Activated CD4-positive, alpha-beta T cell treated with anti-CD3 and anti-CD28 coated beads for 48 hours (primary cell): Measurements from ENCODE around the gene TEX26.

Experiments used
- DNase-seq: peaks from one replicate; pipeline ENCODE4 v3.0.0-alpha.2; 2020

Gene TEX26

DNA sequence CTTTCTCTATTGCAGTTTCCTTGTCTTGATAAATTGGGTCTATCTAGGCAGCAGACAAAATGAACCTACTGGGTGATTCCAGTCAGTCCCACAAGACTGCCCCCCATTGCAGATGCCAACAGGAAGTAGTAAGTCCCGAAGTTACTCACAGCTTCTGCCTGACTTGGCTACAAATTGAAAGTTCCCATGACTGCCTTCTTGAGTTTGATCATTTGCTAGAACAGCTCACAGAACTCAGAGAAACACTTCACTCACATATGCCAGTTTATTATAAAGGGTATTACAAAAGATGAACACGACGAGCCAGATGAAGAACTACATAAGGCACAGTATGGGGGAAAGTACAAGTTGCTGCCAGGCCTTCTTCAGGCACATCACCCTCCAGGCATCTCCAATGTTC lies 50.0 kb downstream of the TEX26 start:
- DNase-seq: no peak

DNA sequence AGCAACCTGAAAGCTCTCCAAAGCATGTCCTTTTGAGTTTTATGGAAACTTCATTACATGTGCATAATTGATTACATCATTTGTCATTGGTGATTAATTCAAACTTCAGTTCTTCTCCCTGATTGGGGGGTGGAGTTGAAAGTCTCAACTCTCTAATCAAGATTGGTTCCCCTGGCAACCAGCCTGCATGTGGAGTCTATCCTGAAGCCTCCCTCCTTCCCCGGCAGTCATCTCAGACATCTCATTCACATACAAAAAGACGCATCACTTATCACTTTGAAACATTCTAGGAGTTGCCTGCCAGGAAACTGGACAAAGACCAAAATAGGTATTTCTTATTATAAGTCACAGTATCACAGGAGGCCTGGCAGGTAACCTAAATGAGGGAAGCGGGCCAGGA lies 50.5 kb downstream of the TEX26 start:
- no peak for DNase-seq

DNA sequence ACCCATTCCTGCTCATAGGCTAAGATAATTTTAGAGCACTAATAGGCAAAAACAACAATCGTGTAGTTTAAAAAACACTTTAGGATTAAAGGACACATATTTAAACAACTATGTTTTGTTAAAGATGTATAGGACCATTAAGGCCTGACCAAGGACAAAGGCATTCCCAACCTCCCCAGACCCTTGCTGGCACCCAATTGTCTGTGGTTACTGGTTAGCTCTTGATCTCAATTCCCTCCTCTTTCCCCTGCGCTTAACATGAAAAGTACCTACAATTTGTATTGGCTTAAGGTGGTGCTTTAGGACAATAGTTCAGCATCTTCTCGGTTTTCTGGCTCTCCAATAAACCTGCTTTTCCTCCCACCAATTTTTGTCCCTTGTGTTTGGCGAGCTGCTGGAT lies 51.0 kb downstream of the TEX26 start:
- no peak for DNase-seq

DNA sequence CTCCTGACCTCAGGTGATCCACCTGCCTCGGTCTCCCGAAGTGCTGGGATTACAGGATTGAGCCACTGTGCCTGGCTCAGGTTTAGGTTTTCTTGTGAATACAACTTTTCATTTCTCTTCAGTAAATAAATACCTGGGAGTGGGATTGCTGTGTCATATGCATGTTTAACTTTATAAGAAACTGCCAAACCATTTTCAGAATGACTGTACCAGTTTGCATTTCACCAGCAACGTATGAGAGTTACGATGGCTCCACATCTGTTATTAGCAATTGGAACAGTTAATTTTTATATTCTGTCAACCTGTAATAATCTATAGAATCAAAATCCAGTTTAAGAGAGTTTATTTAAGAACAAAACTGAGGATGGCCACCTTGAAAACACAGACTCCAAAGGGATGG lies 52.2 kb downstream of the TEX26 start:
- DNase-seq: no peak

DNA sequence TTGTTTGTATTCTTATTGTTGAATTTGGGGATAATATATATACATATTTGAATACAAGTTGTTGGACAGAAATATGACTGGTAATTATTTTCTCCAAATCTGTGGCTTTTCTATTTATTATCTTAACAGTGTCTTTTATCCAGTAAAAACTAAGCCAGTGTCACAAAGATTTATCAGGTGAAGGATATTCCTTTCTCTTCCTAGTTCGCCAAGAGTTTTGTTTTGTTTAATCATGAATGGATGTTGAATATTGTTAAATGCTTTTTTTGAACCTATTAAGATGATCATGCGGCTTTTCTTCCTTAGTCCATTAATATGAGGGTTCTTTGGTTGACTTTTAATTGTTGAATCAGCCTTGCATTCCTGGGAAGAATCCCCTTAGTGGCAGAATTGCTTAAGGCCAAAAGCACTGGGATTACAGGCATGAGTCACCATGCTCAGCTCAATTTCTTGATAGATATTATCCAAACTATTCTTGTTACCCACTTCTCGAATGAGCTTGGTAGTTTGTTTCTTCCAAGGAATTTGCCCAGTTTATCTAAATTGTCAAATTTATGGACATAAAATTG lies 53.3 kb downstream of the TEX26 start:
- no peak for DNase-seq

DNA sequence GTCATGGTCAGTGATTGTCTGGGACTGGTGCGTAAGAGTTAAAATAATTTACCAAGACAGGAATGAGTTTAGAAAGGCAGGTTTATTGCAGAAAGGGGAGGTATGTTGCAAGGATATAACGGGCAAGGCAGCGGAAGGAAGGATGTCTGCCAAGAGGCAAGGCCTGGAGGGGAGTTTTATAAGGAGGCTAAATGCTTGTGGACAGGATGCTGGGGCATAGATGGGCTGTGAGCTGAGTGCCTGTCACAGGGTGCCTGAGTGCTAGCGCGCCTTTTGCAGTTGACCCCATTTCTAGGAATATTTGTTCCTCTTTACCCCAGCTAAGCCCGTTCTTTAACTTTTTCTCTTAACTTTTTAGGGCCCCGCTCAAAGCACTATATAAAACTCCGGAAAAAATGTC lies 58.7 kb downstream of the TEX26 start:
- no peak for DNase-seq

DNA sequence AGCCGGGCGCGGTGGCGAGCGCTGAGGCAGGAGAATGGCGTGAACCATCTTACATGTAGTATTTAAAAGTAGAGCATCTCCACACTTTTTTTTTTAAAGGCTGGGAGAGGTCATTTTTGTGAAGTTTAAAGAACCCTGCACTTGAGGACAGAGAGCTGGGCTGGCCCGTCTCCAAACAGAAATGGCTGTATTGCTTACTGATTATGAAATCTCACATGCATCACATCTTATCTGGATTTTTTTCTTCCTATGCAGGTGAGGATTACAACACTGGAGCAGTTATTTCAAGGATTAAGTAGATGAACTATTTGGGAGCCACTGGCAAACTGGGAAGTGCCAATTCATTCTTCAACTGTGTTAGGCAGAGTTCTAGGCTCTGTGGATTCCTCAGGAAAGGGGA lies 59.5 kb downstream of the TEX26 start:
- no peak for DNase-seq

DNA sequence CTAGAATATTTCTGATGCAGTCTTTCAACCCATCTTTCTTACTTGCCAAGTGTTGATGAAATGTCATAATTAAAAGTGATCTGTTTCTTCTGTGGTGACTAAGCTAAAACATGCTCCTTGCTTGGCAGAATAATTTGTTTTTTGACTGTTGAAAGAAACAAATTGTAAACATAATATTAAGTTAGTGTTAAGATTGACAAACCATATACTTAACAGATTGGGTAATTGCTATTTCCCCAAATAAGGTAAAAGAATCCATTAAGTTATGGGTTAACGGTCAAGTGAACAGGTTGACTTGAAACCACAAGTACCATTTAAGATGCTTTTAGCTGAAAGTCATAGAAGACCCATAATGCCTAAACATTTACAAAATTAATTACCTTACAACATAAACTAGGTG lies 62.9 kb downstream of the TEX26 start:
- DNase-seq: no peak

DNA sequence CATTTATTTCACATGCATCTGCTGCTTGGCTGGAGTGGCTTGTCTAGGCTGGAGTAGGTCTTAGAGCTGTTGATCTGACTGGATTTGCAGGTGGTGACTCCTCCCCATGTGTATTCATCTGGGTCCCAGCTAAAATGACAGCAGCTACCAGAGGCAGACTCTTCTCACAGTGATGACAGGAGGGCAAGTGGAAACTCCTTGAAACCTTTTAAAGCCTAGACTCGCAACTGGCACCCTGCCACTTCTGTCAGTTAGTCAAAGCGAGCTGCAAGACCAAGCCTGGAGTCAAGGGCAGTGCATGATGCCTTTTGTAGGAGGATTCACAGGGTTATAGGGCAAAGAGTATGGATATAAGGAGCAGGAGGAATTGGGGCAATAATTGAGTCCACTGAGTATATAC lies 65.2 kb downstream of the TEX26 start:
- DNase-seq: no peak

DNA sequence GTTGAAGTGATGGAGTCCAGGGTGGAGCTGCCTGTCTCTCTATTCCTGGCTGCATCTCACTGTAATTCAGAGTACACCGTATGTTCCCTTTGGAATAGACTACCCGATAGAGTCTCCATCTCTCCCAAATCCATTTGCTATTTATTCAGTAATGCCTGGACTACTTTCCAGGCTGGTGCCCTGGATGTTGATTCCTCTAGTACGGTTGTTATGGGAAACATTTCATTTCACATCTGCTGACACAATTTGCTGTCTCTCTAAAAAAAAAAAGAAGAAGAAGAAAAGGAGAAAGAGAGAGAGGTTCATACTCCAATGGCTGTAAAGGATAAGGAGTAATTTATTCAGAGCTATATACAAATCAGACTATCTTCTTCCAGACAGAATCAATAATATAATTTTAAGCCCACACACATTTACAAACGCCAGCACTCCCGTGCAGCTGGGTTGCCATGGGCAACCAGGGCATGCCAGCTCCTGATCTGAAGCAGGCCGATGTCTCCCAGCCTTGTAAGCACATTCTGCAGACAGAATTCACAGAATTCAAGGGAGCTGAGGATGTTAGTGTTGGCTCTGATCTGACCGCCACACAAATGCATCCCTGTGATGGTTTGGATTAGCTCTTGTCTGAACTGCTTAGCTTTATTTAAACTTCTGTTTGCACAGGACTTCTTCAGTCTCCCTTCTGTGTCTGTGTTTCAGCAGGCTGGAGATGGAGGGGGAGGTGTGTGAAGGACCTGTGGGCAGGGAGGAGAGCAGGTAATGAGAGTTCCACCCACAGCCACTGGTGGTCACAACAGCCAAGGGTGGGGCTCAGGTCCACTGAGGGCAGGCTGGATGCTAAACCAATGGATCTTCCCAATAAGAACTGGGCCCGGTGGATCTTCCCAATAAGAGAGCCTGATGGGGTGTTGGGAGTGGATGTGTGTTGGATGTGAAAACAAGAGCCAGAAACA lies 66.0 kb downstream of the TEX26 start:
- no peak for DNase-seq

DNA sequence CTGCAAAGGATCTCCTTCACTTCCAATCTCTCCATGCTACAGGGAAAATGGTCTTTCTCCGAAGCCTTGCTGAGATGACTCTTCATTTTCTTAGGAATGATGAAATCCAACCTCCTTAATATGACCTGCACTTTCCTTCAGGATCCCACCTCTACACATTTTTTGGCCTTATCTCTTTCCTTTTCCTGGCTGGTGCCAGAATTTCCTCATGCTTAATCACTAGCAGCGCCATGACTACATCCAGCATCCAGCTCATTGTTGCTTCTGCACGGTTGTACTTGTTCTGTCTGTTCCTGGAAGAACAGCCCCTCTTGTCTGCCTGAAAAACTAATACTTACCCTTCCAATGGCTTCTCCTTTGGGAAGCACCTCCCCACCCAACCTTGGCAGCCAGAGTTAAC lies 68.4 kb downstream of the TEX26 start:
- DNase-seq: no peak

DNA sequence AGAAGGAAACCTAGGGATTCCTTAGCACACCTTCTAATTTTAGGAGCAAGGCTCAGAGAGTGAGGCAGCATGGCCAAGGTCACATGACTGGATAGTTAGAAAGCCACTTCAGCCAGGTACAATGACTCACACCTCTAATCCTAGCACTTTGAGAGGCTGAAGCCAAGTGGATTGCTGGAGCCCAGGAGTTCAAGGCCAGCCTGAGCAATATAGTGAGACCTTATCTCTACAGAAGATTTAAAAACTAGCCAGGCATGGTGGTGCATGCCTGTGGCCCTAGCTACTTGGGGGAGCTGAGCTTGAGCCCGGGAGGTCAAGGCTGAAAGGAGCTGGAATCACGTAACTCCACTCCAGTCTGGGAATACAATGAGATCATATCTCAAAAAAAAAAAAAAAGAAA lies 69.2 kb downstream of the TEX26 start:
- no peak for DNase-seq

DNA sequence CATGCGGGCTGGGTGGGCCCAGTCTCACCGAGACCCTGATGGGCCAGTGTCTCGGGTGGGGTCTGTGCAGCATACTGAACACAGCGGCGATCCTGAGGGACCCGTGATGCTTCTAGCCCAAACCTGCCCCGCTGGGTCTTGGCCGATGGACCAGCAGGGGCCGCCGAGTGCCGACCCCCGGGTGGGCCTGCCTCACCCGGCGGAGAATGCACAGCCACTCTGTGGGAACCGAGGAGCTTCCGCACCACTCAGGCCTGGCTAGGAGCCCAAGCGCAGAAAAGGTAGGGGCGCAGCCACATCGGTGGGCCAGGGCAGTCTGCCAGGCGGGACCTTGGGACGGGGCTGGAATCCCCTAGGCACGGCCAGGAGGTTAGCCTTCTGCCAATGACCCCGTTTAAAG lies 72.6 kb downstream of the TEX26 start:
- no peak for DNase-seq

DNA sequence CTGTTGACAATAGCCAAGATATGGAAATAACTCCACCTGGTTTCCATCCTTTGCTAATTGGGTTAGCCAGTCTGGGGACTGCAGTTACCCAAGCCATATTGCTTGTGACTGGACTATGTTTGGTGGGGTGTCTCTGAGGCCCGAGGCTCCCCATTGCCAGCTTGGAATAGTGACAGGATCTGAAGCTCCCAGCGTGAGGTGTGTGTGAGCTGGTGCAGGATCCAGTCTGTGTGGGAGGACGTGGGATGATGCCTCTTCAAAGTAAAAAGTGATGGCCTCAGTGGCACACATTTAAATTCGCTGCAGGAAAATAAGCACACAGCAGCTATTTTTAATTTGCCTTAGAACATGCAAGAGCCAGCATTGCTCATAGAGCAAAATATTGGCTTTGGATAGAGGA lies 75.0 kb downstream of the TEX26 start:
- no peak for DNase-seq

DNA sequence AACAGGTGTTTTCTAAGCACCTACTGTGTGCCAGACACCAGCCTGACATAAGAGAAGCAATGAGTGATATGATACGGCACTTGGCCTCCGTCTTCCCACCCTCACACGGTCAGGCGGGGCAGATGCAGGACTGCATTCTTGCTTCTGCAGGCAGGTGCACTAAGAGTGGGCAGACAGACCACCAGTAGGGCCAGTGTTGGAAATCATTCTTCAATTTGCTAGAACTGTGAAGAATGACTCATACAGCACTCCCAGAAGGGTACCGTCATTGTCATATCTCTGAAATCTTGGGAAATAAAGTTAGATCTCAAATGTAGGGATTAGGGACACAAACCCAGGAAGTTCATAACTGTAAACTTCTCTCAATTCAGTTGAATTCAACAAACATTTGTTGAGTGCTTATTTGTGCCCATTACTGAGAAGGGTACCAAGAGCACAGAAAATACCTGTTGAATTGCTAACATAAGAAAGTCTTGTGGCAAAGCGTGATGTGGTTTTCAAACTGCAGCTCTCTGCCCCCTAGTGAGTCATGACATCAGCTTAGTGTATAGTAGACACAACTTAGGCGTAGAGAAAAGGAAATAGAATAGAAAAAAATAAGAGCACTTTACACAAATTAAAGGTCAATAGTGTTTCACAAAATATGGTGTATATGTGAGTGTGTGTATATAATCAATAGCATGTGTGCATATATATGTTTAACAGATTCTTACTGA lies 76.1 kb downstream of the TEX26 start:
- peak; percentile 10 for DNase-seq

DNA sequence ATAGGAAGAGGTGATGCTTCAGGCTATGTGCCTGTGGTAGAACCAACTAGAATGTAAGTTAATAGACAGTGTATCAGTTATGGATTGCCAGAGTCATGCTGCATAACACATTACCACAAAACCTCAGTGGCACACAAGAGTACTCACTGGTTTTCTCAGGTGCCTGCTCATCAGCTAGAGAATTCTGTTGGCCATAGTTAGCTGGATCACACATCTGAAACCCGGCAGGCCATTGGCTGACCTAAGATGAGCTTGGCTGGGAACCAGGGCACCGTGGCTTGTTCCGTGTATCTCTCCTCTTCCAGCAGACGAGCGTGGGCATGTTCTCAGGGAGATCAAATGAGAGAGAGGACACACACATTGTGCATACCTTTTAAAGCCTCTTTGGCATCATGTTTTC lies 76.7 kb downstream of the TEX26 start:
- DNase-seq: no peak

DNA sequence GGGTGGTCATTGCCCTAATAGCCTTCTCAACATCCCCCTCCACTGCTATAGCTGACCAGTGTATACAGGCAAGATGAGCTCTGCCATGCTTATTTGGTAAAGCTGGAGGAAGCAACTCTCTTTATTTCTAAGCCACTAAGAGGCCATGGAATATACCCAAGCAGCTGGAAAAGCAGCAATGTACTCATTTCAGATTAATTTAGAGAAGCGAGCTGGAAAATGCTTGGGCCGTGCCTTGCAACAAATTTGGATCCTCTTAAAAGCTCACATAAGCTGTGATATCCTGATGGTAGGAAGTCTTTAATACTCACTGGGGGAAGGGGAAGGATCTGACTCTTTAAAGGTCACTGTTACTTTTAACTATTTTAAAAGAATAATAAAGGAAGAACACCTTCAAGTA lies 77.8 kb downstream of the TEX26 start:
- no peak for DNase-seq

DNA sequence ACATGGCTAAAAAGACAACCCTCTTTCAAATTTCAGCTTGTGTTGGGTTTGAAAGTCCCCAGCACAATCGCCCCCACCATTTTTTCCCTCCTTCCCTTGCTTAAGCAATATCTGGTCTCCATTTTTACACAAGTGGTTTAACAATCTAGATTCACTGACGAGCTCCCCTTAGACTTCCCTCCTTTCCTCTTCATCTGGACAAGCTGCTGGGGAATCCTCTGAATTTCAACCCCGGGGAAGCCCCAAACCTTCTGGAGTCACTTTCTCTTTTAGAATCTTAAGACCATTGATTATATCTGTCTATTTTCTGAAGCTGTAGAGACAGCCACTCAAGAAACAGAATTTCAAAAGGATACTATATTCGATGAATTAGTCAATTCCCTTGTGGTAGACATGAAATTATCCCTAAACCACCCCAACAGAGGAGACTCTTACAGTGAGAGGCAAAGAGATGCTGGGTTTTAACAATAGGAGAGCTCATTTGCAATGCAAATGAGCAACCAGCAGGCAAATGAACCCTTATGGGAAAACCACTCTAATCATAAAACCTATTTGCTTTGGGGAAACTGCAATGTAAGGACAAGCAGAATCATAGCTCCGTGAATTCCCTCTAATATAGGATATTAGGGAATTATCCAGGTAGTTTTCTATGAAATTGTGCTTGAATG lies 78.9 kb downstream of the TEX26 start:
- no peak for DNase-seq

DNA sequence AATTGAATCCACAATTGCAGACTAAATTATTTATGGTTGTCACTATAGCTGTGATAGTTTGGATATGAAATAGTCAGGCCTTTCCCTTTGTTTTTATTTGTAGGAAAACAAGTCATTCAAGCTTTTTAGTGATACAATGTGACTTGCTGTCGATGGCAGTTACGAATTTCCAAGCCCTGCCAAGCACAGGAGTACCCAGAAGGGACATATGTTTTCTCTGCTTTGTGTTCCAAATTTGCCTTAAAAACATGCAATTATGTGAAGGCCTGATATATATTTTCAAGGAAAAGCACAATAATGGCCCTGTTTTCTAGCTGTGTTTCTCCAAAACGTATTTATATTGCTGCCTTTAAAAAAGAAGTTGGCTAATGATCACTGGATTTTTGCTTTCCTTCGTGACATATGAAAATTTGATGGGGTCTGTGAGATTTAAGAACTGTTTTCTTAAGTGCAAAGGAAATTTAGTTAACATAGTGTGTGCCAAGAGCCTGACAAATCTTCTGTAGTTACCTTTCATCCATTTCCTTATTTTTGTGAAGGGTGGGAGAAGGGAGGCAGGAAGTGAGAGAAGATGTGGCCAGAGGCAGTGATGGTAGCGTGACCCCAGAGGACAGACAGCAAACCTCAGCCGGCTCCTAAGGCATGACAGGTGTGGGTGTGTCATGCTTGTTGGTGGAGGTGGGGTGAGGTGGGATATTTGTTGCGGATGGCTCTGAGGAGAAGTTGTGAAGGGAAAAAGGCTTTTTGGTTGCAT lies 79.6 kb downstream of the TEX26 start:
- DNase-seq: no peak

DNA sequence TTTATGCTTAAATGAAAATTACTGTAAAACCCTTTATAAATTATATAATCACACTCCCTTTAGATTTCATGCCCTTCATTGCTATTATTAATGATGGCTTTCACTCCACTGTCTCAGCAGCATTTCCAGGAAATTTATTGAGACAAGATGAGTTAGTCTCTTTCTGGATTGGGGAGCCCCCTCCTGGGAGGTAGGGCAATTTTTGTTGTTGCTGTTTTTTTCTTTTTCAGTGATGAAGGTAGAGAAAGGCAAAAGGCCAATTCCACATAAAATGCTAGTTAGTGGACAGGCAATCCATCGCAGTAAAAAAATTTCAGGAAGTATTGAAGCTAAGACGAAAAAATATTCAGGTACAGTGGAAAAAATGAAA lies 80.2 kb downstream of the TEX26 start:
- DNase-seq: no peak

DNA sequence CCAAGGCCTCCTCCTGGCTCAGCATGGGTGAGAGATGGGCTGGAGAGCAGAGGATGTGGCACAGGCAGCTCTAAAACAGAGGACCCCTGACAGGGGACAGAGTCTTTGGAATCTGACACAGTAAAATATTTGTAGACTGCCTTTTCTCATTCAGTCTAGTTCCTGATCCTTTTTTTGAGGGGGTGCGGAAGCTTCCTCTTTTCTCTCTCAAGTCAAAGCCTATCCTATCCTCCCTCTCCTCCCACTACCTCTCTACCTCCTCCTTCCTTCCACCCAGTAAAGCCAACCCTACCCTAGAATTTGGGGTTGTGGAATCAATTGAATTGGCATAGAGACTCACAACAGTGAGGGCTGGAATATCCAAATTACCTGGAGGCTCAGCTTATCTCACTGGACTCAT lies 82.0 kb downstream of the TEX26 start:
- DNase-seq: no peak

DNA sequence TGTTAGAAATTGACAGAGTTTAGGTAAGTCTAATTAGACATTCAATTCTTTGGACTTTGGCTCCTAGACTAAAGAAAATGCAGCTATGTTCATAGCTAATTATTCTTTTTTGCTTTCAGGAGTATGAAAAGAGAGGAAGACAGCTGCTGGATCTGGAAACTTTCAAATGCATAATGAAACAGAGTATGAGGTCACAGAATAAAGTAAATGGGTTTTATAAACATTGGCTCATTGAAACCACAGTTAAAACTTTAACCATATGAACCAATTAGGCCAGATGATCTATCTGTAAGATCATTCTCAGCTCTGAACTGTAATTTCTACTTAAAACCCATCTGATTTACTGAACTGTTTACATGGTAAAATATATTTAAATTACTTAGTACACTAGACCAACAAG lies 82.7 kb downstream of the TEX26 start:
- no peak for DNase-seq
